GM10266 (cell line): ENCODE data around the gene ZBTB45.

Experiments used
- DNase-seq: peaks from one replicate; pipeline ENCODE4 v3.0.0; 2012; ENCODE audit errors: extremely low spot score
- CTCF ChIP-seq: IDR thresholded peaks from 2 replicates; pipeline ENCODE4 v1.5.1; 2012; ENCODE audit warnings: mild to moderate bottlenecking, low read depth; ENCODE audit not compliant: control insufficient read depth, insufficient read depth; ENCODE audit errors: missing control alignments

ZBTB45 gene

DNA sequence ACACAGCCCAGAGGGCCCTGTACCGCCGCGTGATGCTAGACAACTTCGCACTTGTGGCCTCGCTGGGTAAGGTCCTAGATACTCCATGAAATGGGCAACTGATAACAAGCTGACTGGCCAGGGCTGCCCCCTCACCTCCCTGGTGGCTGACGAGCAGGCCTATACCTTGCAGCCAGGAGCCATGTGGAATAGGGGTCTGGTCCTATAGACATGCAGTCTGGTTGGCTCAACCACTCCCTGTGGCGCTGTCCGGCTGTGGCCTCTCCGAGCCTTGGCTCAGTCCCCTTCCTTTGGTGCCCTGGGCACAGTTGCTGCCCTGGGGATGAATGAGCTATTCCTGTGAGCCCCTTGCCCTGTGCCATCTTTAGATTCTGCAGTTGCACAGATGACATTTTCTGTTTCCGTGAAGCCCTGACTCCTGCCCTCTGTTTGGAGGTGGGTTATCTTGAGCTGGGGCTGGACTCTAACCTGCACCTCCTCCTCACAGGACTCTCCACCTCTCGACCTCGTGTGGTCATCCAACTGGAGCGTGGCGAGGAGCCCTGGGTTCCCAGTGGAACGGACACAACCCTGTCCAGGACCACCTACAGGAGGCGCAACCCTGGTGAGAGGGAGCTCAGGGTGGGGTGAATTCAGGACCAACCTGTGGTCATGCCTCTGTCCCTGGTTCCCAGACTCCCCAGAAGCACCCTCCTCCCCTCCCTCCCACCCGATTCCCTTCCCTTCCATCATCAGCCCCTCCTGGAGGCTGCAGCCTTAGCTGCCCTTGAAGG lies 50.2 kb downstream of the ZBTB45 start:
- no peak for DNase-seq
- TF ChIP-seq CTCF: no peak

- TF ChIP-seq CTCF: no peak
- no peak for DNase-seq
Observed at GRCh38 chr19:58468216-58468839, 51.3 kb downstream of the ZBTB45 start.

DNA sequence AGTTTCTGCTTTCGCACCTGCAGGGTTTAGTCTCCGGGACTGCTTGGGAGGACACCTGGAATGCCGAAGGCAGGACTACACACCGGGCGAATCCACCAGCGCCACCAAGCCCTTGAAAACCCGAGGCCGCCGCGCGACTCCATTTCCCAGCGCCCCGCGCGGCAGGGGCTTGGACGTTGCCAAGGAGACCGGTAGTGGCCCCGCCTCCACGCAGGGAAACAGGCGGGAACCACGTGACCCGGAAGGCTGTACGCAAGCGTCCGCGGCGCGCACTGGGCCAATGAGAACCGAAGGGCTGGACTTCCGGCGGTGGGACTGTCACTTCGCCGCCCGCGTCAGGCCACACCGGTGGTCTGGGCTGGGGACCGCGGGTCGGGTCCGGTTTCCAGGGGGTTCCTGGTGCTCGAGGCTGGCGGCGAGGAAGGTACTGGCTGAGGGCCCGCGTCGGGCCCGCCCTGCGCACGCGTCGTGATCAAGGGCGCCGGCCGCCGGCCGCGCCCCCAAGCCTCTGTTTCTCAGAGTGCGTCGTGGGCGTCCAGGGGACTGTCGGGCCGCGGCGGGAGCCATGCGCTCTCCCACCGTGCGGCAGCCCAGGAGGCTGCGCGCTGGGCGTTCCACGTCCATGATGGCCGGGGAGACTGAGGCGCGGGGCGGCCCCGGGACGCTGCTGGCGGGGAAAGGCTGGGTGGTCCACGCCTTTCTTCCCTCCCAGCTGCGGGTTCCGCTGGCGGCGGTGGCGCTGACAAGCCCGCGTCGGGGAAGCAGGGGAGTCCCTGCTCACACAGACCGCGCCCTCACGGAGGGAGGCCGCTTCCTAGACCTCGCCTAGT lies 52.6 kb downstream of the ZBTB45 start, which contains the start of gene ZNF324:
Gene ZNF324, plus strand, starts transcription at position 321 of the 830 bp plus-strand sequence. CDS start 2,106 bp downstream, outside the sequence.
- peak; percentile 99 for DNase-seq
- peak; percentile 17 for TF ChIP-seq CTCF

DNA sequence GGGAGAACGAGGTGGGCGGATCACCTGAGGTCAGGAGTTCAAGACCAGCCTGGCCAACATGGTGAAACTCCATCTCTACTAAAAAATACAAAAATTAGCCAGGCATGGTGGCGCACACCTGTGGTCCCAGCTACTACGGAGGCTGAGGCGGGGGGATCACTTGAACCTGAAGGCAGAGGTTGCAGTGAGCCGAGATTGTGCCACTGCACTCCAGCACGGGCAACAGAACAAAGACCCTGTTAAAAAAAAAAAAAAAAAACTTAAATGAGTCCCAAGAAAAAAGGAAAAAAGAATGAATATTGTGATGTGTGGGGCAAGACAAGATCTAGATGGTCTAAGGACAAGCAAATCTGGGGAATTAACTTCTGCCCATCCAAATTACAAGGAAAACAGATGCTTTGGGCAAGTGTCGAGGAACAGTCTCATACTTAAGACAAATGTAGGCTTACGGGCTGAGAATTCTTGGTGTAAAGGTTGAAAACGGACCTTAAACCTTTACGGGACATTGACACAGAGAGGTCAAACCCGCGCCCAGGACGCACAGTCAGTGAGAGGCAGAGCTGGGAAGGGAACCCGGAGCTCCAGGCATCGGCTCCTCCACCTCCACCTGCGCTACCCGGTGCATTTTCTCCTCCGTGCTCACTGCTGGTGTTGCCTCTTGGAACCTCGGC lies 53.4 kb downstream of the ZBTB45 start:
- TF ChIP-seq CTCF: no peak
- no peak for DNase-seq
